GM21723 (cell line): ENCODE measurements around the gene PRKCE.

ENCODE experiments used
- ATAC-seq: cut with Tn5 transposase; IDR thresholded peaks from one replicate; pipeline ENCODE4 v1.9.1; 2021; ENCODE audit warnings: mild to moderate bottlenecking, moderate library complexity; ENCODE audit not compliant: unreplicated experiment

Gene PRKCE

DNA sequence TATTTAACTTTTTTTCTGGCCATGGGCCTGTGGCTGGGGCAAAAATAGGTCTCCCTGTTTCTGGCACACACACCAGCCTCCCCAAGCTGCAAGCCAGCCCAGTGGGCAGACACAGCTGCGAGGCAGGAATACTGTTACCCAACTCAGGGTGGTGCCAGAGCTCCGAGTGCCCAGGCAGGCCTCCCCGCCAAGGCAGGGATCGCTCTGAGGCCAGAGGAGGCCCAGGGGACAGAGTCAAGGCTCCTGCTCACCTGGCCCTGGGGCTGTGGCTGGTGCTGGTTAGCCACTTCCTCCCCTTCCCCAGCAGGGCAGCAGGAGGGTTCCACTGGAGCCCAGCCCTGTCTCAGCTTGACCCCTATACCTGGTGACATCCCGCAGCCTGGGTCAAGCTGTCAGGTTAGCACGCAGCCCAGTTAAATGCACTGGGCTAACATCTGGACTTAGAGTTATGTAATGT, 578.7 kb downstream of the PRKCE start:
- ATAC-seq: peak; percentile 59

DNA sequence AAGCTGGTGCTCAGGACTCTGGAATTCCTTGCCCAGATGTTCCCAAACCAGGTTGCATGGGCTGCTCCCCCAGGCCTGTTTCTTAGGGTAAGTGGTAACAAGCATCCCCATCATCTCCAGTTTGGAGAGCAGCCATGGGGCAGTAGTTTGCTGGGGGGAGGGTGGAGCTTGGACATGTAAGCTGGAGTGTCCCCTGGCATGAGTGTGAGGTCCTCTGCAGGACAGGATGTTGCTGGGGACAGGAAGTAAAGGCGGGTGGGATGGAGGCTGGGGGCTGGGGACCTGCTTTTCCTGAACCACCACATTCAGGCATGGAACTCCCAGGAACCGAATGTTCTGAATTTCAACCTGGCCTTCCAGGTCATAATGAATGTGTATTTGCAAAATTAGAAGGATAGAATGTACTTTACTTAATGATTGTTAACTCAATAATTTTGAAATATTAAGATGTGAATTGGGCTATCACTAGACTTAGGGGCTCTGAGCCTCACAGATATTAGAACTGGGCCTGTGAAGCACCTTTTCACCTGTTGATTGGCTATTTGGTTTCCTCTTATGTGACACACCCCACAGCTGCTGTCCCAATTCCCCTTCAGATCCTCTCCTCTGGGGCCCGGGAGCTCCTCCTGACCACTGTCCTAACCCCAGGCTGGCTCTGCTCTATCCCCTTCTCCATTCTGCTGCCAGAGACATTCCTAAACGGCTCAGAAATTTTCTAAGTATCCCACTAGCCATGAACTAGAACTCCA, 579.4 kb downstream of the PRKCE start:
- ATAC-seq: no peak

DNA sequence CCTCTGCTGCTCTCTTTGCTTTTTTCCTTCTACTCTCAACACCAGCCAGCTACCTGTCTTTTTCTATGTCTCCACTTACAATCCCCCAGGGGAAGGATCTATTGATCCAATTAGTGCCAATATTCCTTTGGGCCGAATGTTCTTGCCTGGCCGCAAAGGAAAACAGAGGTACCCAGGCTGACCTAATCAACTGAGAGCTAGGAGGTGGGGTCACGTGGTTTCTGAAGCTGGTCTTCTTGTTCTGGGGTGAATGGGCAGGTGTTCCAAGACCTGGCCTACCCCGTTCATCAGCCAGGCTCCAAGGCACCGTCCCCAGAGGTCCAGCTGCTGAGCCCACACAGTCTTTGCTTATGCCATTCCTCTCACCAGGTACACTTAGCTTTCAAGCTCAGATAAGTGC, 580.2 kb downstream of the PRKCE start:
- no peak for ATAC-seq

DNA sequence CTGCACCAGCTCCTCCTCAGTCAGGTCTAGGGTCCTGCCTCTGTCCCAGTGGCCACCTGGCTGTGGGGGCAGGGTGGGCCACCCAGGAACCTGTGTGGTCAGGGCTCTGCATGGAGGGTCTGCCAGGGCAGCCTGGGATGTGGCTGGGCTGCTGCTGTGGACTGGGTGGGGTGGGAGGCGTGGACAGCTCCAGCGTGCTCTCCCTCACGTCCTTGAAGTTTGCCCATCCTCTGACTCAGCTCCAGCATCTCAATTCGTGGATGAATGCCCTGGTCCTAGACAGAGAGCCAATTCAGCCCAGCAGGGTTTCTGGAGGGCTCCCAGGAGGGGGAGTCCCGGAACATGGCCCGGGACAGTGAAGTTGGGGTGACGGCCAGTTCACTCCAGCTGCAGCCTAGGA, 581.4 kb downstream of the PRKCE start:
- ATAC-seq: no peak

DNA sequence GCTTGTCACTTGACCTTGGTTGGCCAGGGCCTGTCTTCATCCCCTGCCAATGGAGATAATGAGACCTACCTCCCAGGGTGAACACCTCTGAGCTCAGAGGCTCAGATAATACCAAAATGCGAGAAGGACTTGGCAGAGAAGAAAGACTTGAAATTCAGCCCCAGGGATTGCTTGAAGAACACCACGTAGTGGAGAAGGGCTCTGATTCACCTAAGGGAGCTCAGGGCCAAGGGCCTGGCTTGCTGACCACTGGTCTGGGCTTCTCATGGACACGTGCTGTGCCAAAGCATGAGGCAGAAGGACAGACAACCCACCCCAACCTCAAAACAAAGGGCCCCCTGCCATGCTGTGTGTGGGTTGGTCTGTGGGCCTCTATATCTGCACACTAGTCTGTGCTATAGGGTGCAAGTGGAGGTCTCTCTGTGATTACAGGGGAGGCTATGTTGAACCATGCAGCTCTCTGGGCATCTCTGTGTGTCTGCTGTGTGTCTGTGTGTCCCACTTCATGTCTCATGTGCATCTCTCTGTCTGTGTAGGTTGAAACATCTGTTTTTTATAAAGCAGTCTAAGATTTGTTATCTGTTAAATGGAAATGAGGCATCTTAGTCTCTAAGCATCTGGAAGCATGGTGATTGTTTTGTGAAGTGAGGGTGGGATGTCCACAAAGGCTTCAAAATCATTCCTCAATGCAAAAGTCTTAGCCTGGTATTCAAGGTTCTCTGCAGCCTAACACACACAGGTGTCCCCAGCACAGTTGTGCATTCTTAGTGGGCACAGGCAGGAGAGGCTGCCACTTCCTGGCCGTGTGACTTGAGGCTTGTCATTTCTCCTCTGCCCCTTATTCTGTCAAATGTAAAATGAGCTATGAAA, 584.8 kb downstream of the PRKCE start:
- no peak for ATAC-seq

DNA sequence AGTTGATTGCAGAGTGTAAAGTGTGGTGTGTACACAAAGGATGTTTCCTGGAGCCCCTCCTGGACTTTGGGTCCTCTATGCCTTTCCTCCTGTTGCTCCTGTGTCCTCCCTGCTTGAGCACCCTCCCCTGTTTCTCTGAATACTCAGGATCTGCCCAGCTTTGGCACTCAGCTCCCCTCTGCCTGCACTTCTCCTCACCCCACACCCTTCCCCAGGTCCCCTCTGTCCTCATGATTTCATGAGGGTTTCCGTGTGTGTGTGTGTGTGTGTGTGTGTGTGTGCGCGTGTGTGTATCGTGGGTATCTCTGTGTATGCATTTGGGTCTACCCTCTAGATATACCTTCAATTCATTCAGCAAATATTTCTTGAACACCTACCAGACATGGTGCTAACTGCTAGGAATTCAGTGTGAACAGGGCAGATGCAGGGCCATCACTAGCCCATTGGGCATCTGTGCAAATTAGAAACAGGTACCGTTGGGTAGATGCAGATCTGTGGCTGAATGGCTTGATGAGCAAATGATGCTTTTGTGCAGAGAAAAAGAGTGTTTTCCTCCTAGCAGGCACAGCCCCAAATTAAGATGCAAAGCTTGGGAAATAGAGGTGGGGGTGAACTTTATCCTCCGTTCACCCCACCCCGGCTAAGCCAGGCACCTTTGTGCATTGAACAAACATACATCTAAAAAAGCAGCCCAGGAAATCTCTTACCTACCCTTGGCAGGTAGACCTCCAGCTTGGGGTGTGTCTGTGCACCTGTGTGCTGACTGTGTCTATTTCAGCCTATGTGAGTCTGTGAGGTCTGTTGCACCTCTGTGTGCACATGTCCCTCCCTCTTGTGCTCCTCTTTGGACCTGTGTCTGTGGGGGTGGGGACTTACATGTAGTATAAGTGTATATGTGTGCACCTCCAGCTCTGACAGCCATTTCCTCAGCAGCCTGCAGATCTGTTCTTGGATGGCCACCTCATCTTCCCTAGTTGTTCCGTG, 585.7 kb downstream of the PRKCE start:
- ATAC-seq: no peak
